ENCODE data around the gene TRHDE. TPM values are rescaled to one million over a fixed set of nuclear protein-coding genes. Genes with fewer than 3 reads are reported as not detected.

TRHDE gene
- total and polyA plus RNA-seq, 9 donors, result 3.4 to 35.5 (median 18.2) TPM

GRCh38 chr12:72330301-72330700 is 58.1 kb downstream of the TRHDE start:
- H3K36me3 ChIP-seq, result no peaks in the 10 kb centered on the region
- no peak overlapping the region for H3K27ac ChIP-seq
- no peaks in the 10 kb centered on the region for H3K4me1 ChIP-seq (ENCODE audit: insufficient read depth)
- H3K9me3 ChIP-seq, result no peaks in the 10 kb centered on the region
- intact Hi-C loops (cut with DNase I), result no loop called here
- TF ChIP-seq EP300 (IDR thresholded peaks at IDR 0.05) (no peak), POLR2A (IDR thresholded peaks at IDR 0.05) (no peak), CTCF (IDR thresholded peaks at IDR 0.05) (no peak)
- peak in 4 of 5 donors; percentile 11 to 51 (median 30) for DNase-seq
- 19 to 43% (median 33%) methylated on average over 9 of the region's 9 CpGs for WGBS, 3 donors
- no peaks in the 10 kb centered on the region for H3K27me3 ChIP-seq
- H3K4me3 ChIP-seq, result no peak overlapping the region

- TF ChIP-seq EP300 (IDR thresholded peaks at IDR 0.05), result no peak
- TF ChIP-seq CTCF (IDR thresholded peaks at IDR 0.05), result no peak
- no peak for TF ChIP-seq POLR2A (IDR thresholded peaks at IDR 0.05)
- no peaks in the 10 kb centered on the region for H3K36me3 ChIP-seq
- H3K27me3 ChIP-seq, result no peaks in the 10 kb centered on the region
- no peaks in the 10 kb centered on the region for H3K4me1 ChIP-seq (ENCODE audit: insufficient read depth)
- 90 to 96% (median 91%) methylated on average over 4 of the region's 4 CpGs for WGBS, 3 donors
- H3K4me3 ChIP-seq, result no peak overlapping the region
- H3K27ac ChIP-seq, result no peak overlapping the region
- no peak for DNase-seq
- intact Hi-C loops (cut with DNase I), result no loop called here
- H3K9me3 ChIP-seq, result no peaks in the 10 kb centered on the region
Observed at GRCh38 chr12:72330784-72331183, 58.6 kb downstream of the TRHDE start.

- no peaks in the 10 kb centered on the region for H3K9me3 ChIP-seq
- no peaks in the 10 kb centered on the region for H3K4me1 ChIP-seq (ENCODE audit: insufficient read depth)
- no peaks in the 10 kb centered on the region for H3K36me3 ChIP-seq
- no peaks in the 10 kb centered on the region for H3K27me3 ChIP-seq
- TF ChIP-seq CTCF (IDR thresholded peaks at IDR 0.05), result no peak
- no peak for TF ChIP-seq POLR2A (IDR thresholded peaks at IDR 0.05)
- no peak for TF ChIP-seq EP300 (IDR thresholded peaks at IDR 0.05)
- intact Hi-C loops (cut with DNase I), result no loop called here
- 70 to 77% (median 70%) methylated on average over 6 of the region's 6 CpGs for WGBS, 3 donors
- no peak overlapping the region for H3K4me3 ChIP-seq
- H3K27ac ChIP-seq, result no peak overlapping the region
- DNase-seq, result no peak
Observed at GRCh38 chr12:72337382-72337781, 65.2 kb downstream of the TRHDE start.

GRCh38 chr12:72337946-72338345 is 65.8 kb downstream of the TRHDE start:
- intact Hi-C loops (cut with DNase I), result no loop called here
- no peaks in the 10 kb centered on the region for H3K4me1 ChIP-seq (ENCODE audit: insufficient read depth)
- no peak overlapping the region for H3K4me3 ChIP-seq
- H3K27ac ChIP-seq, result no peak overlapping the region
- H3K36me3 ChIP-seq, result no peaks in the 10 kb centered on the region
- H3K27me3 ChIP-seq, result no peaks in the 10 kb centered on the region
- 81 to 92% (median 87%) methylated on average over 8 of the region's 8 CpGs for WGBS, 3 donors
- no peak for DNase-seq
- TF ChIP-seq EP300 (IDR thresholded peaks at IDR 0.05) (no peak), CTCF (IDR thresholded peaks at IDR 0.05) (no peak), POLR2A (IDR thresholded peaks at IDR 0.05) (no peak)
- H3K9me3 ChIP-seq, result no peaks in the 10 kb centered on the region
